ENCODE measurements around the gene NUTF2. TPM values are rescaled to one million over a fixed set of nuclear protein-coding genes. Genes with fewer than 3 reads are reported as not detected.

Gene NUTF2
- total RNA-seq, 4 donors from 2014 or later = 31.6 to 153 (median 58.4) TPM

DNA sequence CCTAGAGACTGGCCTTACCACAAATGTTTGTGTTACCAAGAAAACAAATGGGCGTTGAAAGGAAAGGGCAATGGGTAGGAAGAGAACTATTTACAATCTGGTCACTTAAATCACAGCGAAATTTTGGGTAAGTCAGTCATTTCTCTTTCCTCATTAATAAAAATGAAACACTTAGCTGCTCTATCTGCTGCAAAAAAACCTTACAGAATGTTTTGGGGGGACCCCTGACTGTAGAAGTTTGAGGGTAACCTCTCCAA, 742 bp upstream of the NUTF2 start:
- Histone ChIP-seq H3K36me3 (no peaks in the 10 kb centered on the region), H3K27ac (peak overlapping the region; percentile 88 to 95 (median 93)), H3K27me3 (no peaks in the 10 kb centered on the region), H3K4me3 (replicated peaks in 1 of 3) (peak overlapping the region in 2 of 3 donors; percentile 83 to 93), H3K9me3 (no peaks in the 10 kb centered on the region), H3K4me1 (peaks cover 44 to 52% of the 10 kb centered on the region in 2 donors)
- no peak for DNase-seq
- TF ChIP-seq, protein P1, sequence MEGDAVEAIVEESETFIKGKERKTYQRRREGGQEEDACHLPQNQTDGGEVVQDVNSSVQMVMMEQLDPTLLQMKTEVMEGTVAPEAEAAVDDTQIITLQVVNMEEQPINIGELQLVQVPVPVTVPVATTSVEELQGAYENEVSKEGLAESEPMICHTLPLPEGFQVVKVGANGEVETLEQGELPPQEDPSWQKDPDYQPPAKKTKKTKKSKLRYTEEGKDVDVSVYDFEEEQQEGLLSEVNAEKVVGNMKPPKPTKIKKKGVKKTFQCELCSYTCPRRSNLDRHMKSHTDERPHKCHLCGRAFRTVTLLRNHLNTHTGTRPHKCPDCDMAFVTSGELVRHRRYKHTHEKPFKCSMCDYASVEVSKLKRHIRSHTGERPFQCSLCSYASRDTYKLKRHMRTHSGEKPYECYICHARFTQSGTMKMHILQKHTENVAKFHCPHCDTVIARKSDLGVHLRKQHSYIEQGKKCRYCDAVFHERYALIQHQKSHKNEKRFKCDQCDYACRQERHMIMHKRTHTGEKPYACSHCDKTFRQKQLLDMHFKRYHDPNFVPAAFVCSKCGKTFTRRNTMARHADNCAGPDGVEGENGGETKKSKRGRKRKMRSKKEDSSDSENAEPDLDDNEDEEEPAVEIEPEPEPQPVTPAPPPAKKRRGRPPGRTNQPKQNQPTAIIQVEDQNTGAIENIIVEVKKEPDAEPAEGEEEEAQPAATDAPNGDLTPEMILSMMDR (IDR thresholded peaks at IDR 0.05) = no peak
- TF ChIP-seq POLR2A (IDR thresholded peaks at IDR 0.05) = no peak
- WGBS, 2 donors = 9 to 15% methylated on average over 2 of the region's 2 CpGs
- intact Hi-C loops (cut with DNase I) = no loop called here

DNA sequence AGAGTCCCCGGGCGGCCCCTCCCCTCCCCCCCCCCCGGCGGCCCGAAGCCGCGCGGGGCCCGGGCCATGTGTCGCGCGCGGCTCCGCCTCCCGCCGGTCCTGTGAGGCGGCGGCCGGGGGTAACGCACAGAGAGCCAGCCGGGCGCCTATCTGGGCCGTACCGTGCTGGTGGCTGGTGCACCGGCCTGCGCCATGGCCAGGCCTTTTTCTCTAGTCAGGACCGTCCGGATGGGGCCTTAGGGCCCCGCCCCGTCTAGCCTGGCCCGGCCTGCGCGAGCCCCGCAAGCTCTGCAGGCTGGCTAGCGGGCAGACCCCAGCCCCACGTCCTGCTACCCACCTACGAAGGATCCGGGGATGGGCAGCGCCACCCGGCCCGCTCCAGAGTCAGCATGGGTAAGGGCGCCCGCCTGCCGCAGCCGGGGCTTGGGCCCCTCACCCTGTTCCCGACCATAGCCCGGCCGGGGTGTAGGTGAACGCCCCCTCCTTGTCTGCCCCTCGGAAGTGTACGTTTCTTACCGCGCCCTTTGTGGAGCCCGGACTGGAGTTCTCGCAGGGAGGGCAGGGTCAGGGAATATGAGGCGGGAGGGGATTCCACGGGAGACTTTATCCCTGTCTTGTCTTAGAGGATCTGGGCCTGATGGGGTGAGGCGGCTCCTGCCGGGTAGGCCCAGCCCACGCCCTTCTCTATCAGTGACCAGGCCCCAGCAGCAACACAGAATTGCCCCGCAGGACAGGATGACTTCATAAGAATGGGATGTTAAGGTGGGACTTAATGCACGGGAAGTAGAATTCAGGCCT, 530 bp downstream of the NUTF2 start, which contains the start of gene CENPT:
Gene CENPT (minus strand): TSS at position 630 of the 798 bp plus-strand sequence. CDS start 13,834 bp downstream, outside the sequence.
- H3K36me3 ChIP-seq = no peaks in the 10 kb centered on the region
- TF ChIP-seq, protein P1 (IDR thresholded peaks at IDR 0.05) = no peak
- TF ChIP-seq POLR2A (IDR thresholded peaks at IDR 0.05) = peak in 1 of 2 donors; percentile 10
- 0% methylated on average over 4 to 5 of the region's 62 CpGs for WGBS, 2 donors
- no peaks in the 10 kb centered on the region for H3K27me3 ChIP-seq
- H3K27ac ChIP-seq = peak within 1 kb of the TSS; percentile 88 to 95 (median 93)
- peak within 1 kb of the TSS; percentile 83 to 97 (median 93) for H3K4me3 ChIP-seq (replicated peaks in 1 of 3)
- H3K4me1 ChIP-seq = peaks cover 44 to 50% of the 10 kb centered on the region in 2 donors
- H3K9me3 ChIP-seq = no peaks in the 10 kb centered on the region
- DNase-seq = peak; percentile 29 to 70
- intact Hi-C loops (cut with DNase I) = no loop called here

DNA sequence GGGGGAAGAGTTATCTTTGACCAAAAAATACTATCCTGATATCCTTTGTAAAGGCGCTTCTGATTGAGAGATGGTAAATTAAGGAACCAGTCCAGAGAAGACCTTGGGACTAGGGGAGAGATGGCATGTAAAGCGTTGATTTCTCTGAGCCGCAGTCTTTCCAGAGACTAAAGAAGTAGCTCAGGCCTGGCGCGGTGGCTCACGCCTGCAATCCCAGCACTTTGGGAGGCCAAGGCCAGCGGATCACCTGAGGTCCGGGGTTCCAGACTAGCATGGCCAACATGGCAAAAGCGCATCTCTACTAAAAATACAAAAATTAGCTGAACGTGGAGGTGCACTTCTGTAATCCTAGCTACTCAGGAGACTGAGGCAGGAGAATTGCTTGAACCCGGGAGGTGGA, 1.4 kb downstream of the NUTF2 start:
- no peaks in the 10 kb centered on the region for H3K27me3 ChIP-seq
- no peaks in the 10 kb centered on the region for H3K36me3 ChIP-seq
- no peak overlapping the region for H3K27ac ChIP-seq
- no peak for DNase-seq
- no peaks in the 10 kb centered on the region for H3K9me3 ChIP-seq
- peak overlapping the region in 2 of 3 donors; percentile 93 to 97 for H3K4me3 ChIP-seq (replicated peaks in 1 of 3)
- H3K4me1 ChIP-seq = peaks cover 40 to 48% of the 10 kb centered on the region in 2 donors
- TF ChIP-seq, protein P1 (IDR thresholded peaks at IDR 0.05) = no peak
- TF ChIP-seq POLR2A (IDR thresholded peaks at IDR 0.05) = no peak
- 89% methylated on average over 11 of the region's 11 CpGs for WGBS, 2 donors
- intact Hi-C loops (cut with DNase I) = no loop called here

DNA sequence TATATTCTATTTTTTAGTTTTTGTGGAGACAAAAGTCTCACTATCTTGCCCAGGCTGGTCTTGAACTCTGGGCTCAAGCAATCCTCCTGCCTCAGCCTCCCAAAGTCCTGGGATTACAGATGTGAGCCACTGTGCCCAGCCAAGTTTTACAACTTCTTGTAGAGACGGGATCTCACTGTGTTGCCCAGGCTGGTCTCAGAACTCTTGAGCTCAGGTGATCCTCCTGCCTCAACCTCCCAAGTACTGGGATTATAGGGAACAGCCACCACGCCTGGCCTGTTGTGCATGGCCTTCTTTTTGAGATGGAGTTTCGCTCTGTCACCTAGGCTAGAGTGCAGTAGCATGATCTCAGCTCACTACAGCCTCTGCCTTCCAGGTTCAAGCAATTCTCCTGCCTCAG, 6.9 kb downstream of the NUTF2 start:
- H3K27ac ChIP-seq = no peak overlapping the region
- H3K36me3 ChIP-seq = no peaks in the 10 kb centered on the region
- 96% methylated on average over 3 of the region's 3 CpGs for WGBS, 2 donors
- H3K9me3 ChIP-seq = no peaks in the 10 kb centered on the region
- H3K27me3 ChIP-seq = no peaks in the 10 kb centered on the region
- no peak overlapping the region for H3K4me3 ChIP-seq (replicated peaks in 1 of 3)
- TF ChIP-seq, protein P1 (IDR thresholded peaks at IDR 0.05) = no peak
- TF ChIP-seq POLR2A (IDR thresholded peaks at IDR 0.05) = no peak
- intact Hi-C loops (cut with DNase I) = no loop called here
- DNase-seq = no peak
- peaks cover 14 to 43% of the 10 kb centered on the region in 2 donors for H3K4me1 ChIP-seq

DNA sequence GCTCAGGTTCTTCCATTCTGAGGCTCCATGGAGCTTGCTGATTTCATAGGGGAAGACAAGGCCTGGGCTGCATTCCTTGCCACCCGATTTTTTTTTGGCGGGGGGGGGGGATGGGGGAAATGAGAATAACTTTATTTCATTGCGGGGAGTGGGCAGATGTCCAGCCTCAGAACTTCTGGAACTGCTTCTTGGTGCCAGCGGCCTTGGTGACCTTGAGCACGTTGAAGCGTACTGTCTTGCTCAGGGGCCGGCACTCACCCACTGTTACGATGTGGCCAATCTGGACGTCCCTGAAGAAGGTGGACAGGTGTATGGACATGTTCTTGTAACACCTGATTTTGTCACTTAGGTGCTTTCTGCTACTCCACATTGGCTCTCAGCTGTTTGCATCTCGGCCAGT, 9.1 kb downstream of the NUTF2 start:
- TF ChIP-seq, protein P1 (IDR thresholded peaks at IDR 0.05) = no peak
- no peak for TF ChIP-seq POLR2A (IDR thresholded peaks at IDR 0.05)
- Histone ChIP-seq H3K27ac (no peak overlapping the region), H3K4me3 (replicated peaks in 1 of 3) (no peak overlapping the region), H3K27me3 (no peaks in the 10 kb centered on the region), H3K36me3 (no peaks in the 10 kb centered on the region), H3K4me1 (peaks cover 14 to 44% of the 10 kb centered on the region in 2 donors), H3K9me3 (no peaks in the 10 kb centered on the region)
- 82 to 88% methylated on average over 10 of the region's 10 CpGs for WGBS, 2 donors
- intact Hi-C loops (cut with DNase I) = no loop called here
- DNase-seq = no peak

Measured in thyroid gland (tissue), 4 donors.